WTC11 (cell line): ENCODE results near the gene ATP2C1.

Source experiments
- ETV6 ChIP-seq: sonication (generic); formaldehyde crosslinking; IDR thresholded peaks from 2 replicates; pipeline ENCODE4 v1.8.1; 2022; ENCODE audit warnings: mild to moderate bottlenecking, missing genetic modification reagents
- TF ChIP-seq, protein P1 (sequence below): sonication (generic); formaldehyde crosslinking; IDR thresholded peaks from 2 replicates; pipeline ENCODE4 v1.8.1; 2022; ENCODE audit warnings: low read depth, missing genetic modification reagents, borderline replicate concordance
- TF ChIP-seq, protein P2 (sequence below): sonication (generic); formaldehyde crosslinking; IDR thresholded peaks from 2 replicates; pipeline ENCODE4 v1.8.1; 2022; ENCODE audit warnings: mild to moderate bottlenecking, moderate library complexity, missing genetic modification reagents

GRCh38 chr3:130939753-130940152 lies 45.9 kb downstream of the ATP2C1 start:
- TF ChIP-seq ETV6 (CRISPR knock-in tag), result no peak
- TF ChIP-seq, protein P1, sequence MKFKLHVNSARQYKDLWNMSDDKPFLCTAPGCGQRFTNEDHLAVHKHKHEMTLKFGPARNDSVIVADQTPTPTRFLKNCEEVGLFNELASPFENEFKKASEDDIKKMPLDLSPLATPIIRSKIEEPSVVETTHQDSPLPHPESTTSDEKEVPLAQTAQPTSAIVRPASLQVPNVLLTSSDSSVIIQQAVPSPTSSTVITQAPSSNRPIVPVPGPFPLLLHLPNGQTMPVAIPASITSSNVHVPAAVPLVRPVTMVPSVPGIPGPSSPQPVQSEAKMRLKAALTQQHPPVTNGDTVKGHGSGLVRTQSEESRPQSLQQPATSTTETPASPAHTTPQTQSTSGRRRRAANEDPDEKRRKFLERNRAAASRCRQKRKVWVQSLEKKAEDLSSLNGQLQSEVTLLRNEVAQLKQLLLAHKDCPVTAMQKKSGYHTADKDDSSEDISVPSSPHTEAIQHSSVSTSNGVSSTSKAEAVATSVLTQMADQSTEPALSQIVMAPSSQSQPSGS, result no peak
- TF ChIP-seq, protein P2, sequence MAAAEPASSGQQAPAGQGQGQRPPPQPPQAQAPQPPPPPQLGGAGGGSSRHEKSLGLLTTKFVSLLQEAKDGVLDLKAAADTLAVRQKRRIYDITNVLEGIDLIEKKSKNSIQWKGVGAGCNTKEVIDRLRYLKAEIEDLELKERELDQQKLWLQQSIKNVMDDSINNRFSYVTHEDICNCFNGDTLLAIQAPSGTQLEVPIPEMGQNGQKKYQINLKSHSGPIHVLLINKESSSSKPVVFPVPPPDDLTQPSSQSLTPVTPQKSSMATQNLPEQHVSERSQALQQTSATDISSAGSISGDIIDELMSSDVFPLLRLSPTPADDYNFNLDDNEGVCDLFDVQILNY (CRISPR knock-in tag), result no peak
